Omental fat pad (tissue), 4 donors: ENCODE results near the gene CAMK2N2. TPM values are rescaled to one million over a fixed set of nuclear protein-coding genes. Genes with fewer than 3 reads are reported as not detected.

ENCODE experiments used
- ATAC-seq: fragments of 150-250 bp; one replicate; pipeline ENCODE4 v1.9.1; 2016; ENCODE audit warnings: mild to moderate bottlenecking, moderate library complexity; ENCODE audit not compliant: low FRiP score
- DNase-seq: peaks from one replicate; pipeline ENCODE4 v3.0.0-alpha.2; 2019; ENCODE audit warnings: low spot score
- total RNA-seq, 4 donors: library from RNA; depleted of rRNA; stranded (reverse); fragments of >200 nt; gene quantifications; one replicate each; pipeline ENCODE4 v1.1.0, GENCODE V29; 2016
- TF ChIP-seq, protein P1 (sequence below), 3 donors: fragments of 450-650 bp; IDR thresholded peaks; one replicate each; pipeline ENCODE4 v1.5.1; 2016 to 2017; ENCODE audit warnings: antibody characterized with exemption in 3 of 3, mild to moderate bottlenecking in 3 of 3, moderate library complexity in 2 of 3

Gene CAMK2N2
- total RNA-seq, 4 donors from 2014 or later, result 0.28 TPM; not detected in 3

DNA sequence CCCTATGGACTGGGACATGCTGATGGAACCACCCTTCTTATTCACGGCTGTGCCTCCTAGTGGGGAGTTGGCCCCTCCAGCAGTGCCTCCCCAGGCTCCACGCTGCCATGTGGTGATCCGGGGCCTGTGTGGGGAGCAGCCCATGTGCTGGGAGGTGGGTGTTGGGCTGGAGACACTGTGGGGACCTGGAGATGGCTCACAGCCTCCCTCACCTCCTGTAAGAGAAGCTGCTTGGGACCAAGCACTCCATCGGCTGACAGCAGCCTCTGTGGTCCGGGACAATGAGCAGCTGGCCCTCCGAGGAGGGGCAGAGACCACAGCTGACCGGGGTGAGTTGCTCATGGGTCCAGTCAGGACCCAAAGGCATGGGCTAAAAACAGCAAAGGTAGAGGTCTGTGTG is 21.6 kb downstream of the CAMK2N2 start:
- no peak for DNase-seq
- TF ChIP-seq, protein P1, sequence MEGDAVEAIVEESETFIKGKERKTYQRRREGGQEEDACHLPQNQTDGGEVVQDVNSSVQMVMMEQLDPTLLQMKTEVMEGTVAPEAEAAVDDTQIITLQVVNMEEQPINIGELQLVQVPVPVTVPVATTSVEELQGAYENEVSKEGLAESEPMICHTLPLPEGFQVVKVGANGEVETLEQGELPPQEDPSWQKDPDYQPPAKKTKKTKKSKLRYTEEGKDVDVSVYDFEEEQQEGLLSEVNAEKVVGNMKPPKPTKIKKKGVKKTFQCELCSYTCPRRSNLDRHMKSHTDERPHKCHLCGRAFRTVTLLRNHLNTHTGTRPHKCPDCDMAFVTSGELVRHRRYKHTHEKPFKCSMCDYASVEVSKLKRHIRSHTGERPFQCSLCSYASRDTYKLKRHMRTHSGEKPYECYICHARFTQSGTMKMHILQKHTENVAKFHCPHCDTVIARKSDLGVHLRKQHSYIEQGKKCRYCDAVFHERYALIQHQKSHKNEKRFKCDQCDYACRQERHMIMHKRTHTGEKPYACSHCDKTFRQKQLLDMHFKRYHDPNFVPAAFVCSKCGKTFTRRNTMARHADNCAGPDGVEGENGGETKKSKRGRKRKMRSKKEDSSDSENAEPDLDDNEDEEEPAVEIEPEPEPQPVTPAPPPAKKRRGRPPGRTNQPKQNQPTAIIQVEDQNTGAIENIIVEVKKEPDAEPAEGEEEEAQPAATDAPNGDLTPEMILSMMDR (IDR thresholded peaks at IDR 0.05), result no peak
- no peak for ATAC-seq

DNA sequence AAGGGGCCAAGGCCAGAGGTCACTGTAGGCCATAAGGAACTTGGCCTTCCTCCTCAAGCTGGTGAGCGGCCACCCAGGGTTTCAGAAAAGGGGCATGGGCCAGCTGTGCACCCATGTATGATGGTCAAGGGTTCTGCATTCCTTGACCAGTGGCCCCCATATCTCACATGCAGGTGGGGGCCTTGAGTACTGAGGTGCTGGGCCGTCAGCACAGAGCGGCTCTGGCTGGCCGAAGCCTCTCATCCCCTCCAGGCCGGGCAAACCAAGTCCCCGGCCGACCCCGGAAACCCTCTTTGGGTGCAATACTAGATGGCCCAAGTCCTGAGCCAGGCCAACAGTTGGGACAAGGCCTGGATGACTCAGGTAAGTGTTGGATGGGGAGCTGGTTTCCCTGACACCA is 22.1 kb downstream of the CAMK2N2 start:
- DNase-seq (no peak), ATAC-seq (no peak)
- TF ChIP-seq, protein P1 (IDR thresholded peaks at IDR 0.05), result no peak

DNA sequence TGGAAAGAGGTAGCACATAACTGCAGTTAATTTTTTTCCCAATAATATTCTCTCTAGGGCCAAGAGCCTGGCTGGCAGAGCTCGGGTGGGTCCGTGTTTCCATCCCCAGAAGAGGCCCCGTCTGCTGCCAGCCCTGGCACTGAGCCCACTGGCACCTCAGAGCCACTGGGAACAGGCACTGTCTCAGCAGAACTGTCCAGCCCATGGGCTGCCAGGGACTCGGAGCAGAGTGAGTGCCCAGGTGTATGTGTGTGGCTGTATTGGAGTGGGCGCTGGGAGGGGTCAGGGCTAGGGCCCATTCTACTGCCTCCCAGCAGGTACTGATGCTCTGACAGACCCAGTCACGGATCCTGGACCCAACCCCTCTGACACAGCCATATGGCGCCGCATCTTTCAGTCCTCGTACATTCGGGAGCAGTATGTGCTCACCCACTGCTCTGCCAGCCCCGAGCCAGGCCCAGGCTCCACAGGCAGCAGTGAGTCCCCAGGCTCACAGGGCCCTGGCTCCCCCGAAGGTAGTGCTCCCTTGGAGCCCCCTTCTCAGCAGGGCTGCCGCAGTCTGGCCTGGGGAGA is 23.0 kb downstream of the CAMK2N2 start:
- no peak for DNase-seq
- ATAC-seq, result no peak
- TF ChIP-seq, protein P1 (IDR thresholded peaks at IDR 0.05), result no peak

DNA sequence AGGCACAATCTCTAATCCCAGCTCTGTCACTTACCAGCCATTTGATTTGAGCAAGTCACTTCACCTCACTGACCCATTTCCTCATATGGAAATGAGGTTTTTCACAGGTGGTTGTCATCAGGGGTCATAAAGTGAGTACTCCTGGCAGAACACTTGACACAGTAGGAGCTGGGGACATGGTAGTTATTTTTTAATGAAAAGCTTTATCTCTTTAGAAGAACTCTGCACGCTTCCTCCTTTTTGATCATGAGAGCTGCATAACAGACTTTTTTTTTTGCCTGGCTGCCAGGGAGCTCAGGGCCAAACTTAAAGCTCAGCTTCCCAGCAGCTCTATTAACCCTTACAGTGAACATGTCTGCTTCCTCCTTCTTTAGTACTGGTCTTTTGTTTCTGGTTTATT is 23.5 kb downstream of the CAMK2N2 start:
- TF ChIP-seq, protein P1 (IDR thresholded peaks at IDR 0.05), result no peak
- no peak for ATAC-seq
- no peak for DNase-seq

DNA sequence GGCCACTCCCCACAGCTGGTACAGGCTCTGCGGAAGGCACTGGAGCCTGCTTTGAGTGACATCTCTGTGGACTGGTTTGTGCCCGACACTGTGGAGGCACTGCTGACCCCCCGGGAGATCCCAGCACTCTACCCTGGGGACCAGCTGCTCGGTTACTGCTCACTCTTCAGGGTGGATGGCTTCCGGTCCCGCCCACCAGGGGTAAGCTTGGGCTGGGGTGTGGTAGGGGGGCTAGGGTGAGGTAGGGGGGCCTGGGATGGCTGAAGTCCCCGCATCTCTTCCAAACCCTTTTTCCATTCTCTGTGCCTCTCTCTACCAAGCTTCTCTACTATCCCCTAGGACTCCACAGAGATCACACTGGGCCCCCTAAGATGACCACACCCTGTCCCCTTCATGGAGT is 24.1 kb downstream of the CAMK2N2 start:
- ATAC-seq (no peak), DNase-seq (no peak)
- TF ChIP-seq, protein P1 (IDR thresholded peaks at IDR 0.05), result no peak

DNA sequence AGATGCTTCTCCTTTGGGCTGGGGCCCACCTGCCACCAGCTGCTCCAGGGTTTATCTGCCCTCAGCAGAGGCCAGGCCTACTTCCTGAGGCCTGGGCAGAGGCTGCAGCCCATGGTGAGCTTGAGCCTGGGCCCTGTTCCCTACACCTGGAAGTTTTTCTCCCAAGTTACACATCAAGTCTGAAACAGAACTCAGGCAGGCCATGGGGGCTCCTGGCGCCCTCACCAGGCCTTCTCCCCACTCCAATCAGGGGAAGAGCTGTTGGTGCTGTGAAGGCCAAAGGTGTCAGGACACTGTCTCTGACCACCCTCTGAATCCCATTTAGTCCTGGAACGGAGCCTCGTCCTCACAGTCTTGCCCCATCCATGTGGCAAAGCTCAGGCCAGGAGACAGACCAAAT is 24.7 kb downstream of the CAMK2N2 start:
- DNase-seq, result no peak
- TF ChIP-seq, protein P1 (IDR thresholded peaks at IDR 0.05), result no peak
- no peak for ATAC-seq

DNA sequence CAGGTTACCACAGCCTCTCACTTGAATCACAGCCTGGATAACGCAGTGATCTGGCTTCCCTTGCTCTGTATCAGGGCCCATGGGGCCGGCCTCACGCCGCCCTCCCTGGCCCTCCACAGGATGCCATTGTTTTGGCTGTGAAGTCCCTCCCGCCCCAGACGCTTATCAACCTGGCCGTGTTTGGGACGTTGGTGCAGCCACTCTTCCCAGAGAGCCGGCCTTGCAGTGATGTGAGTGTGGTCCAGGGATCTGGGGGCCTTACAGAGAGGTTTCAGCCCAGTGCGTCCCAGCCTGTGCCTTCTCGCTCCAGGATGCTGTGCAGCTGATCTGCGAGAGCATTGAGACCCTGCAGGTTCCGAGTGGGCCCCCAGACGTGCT is 25.3 kb downstream of the CAMK2N2 start:
- ATAC-seq, result no peak
- no peak for DNase-seq
- TF ChIP-seq, protein P1 (IDR thresholded peaks at IDR 0.05), result no peak
